Neural cell (in vitro differentiated cells): Measurements from ENCODE around the gene KRT83. TPM values are rescaled to one million over a fixed set of nuclear protein-coding genes. Genes with fewer than 3 reads are reported as not detected.

Experiments used
- H2AFZ ChIP-seq: fragments of 200-600, 300-800 bp; sonication (generic), shearing (Covaris generic); 2 replicates; pipeline ENCODE4 v1.6.0; 2014; ENCODE audit warnings: low read depth, mild to moderate bottlenecking, antibody characterized with exemption, low read length, moderate library complexity
- H3F3A ChIP-seq: fragments of 200-600 bp; shearing (Covaris generic); 2 replicates; pipeline ENCODE4 v1.6.1; 2016; ENCODE audit warnings: mild to moderate bottlenecking, moderate library complexity, mixed read lengths, antibody characterized with exemption, low read length; ENCODE audit not compliant: insufficient read depth, poor library complexity, severe bottlenecking
- H3K27ac ChIP-seq: fragments of 200-600, 300-800 bp; sonication (generic), shearing (Covaris generic); 2 replicates; pipeline ENCODE4 v1.5.1; 2014; ENCODE audit warnings: mild to moderate bottlenecking, low read length, moderate library complexity
- H3K27me3 ChIP-seq: fragments of 300-800, 200-600 bp; sonication (generic), shearing (Covaris generic); 2 replicates; pipeline ENCODE4 v1.6.0; 2014; ENCODE audit warnings: mild to moderate bottlenecking, low read depth, low read length, moderate library complexity; ENCODE audit not compliant: insufficient read depth
- H3K36me3 ChIP-seq: fragments of 300-800, 200-600 bp; sonication (generic), shearing (Covaris generic); 2 replicates; pipeline ENCODE4 v1.5.1; 2014; ENCODE audit warnings: mild to moderate bottlenecking, antibody characterized with exemption, low read length, moderate library complexity; ENCODE audit not compliant: insufficient read depth
- H3K4me2 ChIP-seq: fragments of 300-800, 200-600 bp; sonication (generic), shearing (Covaris generic); 2 replicates; pipeline ENCODE4 v1.6.0; 2014; ENCODE audit warnings: mild to moderate bottlenecking, low read length
- H3K4me3 ChIP-seq: fragments of 300-800, 200-600 bp; sonication (generic), shearing (Covaris generic); 2 replicates; pipeline ENCODE4 v1.5.1; 2014; ENCODE audit warnings: mild to moderate bottlenecking, low read length, moderate library complexity
- H3K79me2 ChIP-seq: fragments of 200-600 bp; shearing (Covaris generic); replicated peaks from 2 replicates; pipeline ENCODE4 v1.6.0; 2014; ENCODE audit warnings: mild to moderate bottlenecking, low read length, moderate library complexity; ENCODE audit not compliant: insufficient read depth
- H3K9ac ChIP-seq: fragments of 300-800, 200-600 bp; sonication (generic), shearing (Covaris generic); 2 replicates; pipeline ENCODE4 v1.6.1; 2016; ENCODE audit warnings: mild to moderate bottlenecking, low read length, mixed read lengths
- H3K9me2 ChIP-seq: fragments of 200-600 bp; shearing (Covaris generic); 2 replicates; pipeline ENCODE4 v1.6.1; 2016; ENCODE audit warnings: mild to moderate bottlenecking, low read length, mixed read lengths; ENCODE audit not compliant: insufficient read depth
- H3K9me3 ChIP-seq: fragments of 200-600, 300-800 bp; sonication (generic), shearing (Covaris generic); 2 replicates; pipeline ENCODE4 v1.6.1; 2016; ENCODE audit warnings: mild to moderate bottlenecking, mixed run types, low read length, moderate library complexity, mixed read lengths
- H4K20me1 ChIP-seq: fragments of 200-600 bp; shearing (Covaris generic); 2 replicates; pipeline ENCODE4 v1.6.1; 2016; ENCODE audit warnings: mild to moderate bottlenecking, mixed run types; ENCODE audit not compliant: insufficient read depth
- EP300 ChIP-seq: fragments of 450-650 bp; conservative IDR thresholded peaks from 2 replicates; pipeline ENCODE4 v1.6.1; 2014; ENCODE audit warnings: antibody characterized with exemption, mild to moderate bottlenecking, moderate library complexity; ENCODE audit not compliant: poor library complexity, severe bottlenecking
- EZH2 ChIP-seq: fragments of 200-600, 300-800 bp; shearing (Covaris generic), sonication (generic); IDR thresholded peaks from 2 replicates; pipeline ENCODE4 v1.6.1; 2014; ENCODE audit warnings: antibody characterized with exemption, low read length, borderline replicate concordance, mild to moderate bottlenecking; ENCODE audit not compliant: insufficient read depth, poor library complexity, severe bottlenecking
- MXI1 ChIP-seq: fragments of 450-650 bp; conservative IDR thresholded peaks from 2 replicates; pipeline ENCODE4 v1.6.1; 2014; ENCODE audit warnings: antibody characterized with exemption, mild to moderate bottlenecking; ENCODE audit not compliant: poor library complexity, severe bottlenecking
- POLR2AphosphoS5 ChIP-seq: IDR thresholded peaks from 2 replicates; pipeline ENCODE4 v1.6.1; 2012
- RAD21 ChIP-seq: fragments of 450-650 bp; conservative IDR thresholded peaks from 2 replicates; pipeline ENCODE4 v1.6.1; 2014; ENCODE audit warnings: antibody characterized with exemption, mild to moderate bottlenecking, moderate library complexity
- SMC3 ChIP-seq: fragments of 450-650 bp; conservative IDR thresholded peaks from 2 replicates; pipeline ENCODE4 v1.6.1; 2014; ENCODE audit warnings: antibody characterized with exemption, mild to moderate bottlenecking, moderate library complexity; ENCODE audit not compliant: poor library complexity
- TAF1 ChIP-seq: IDR thresholded peaks from 2 replicates; pipeline ENCODE4 v1.6.1; 2012; ENCODE audit warnings: low read depth
- polyA plus RNA-seq: library from polyadenylated mRNA; depleted of rRNA; stranded (reverse); fragments of >200 nt; gene quantifications from 2 replicates; pipeline ENCODE4 v1.2.3, GENCODE V29; 2014
- TF ChIP-seq, protein P1 (sequence below): IDR thresholded peaks from 2 replicates; pipeline ENCODE4 v1.6.1; 2012; ENCODE audit warnings: borderline replicate concordance
- TF ChIP-seq, protein P2 (sequence below): fragments of 450-650 bp; IDR thresholded peaks from 2 replicates; pipeline ENCODE4 v1.5.1; 2014; ENCODE audit warnings: antibody characterized with exemption, mild to moderate bottlenecking, moderate library complexity; ENCODE audit not compliant: poor library complexity, severe bottlenecking

KRT83 gene
- polyA plus RNA-seq, 1 donor from 2014 or later = not detected

DNA sequence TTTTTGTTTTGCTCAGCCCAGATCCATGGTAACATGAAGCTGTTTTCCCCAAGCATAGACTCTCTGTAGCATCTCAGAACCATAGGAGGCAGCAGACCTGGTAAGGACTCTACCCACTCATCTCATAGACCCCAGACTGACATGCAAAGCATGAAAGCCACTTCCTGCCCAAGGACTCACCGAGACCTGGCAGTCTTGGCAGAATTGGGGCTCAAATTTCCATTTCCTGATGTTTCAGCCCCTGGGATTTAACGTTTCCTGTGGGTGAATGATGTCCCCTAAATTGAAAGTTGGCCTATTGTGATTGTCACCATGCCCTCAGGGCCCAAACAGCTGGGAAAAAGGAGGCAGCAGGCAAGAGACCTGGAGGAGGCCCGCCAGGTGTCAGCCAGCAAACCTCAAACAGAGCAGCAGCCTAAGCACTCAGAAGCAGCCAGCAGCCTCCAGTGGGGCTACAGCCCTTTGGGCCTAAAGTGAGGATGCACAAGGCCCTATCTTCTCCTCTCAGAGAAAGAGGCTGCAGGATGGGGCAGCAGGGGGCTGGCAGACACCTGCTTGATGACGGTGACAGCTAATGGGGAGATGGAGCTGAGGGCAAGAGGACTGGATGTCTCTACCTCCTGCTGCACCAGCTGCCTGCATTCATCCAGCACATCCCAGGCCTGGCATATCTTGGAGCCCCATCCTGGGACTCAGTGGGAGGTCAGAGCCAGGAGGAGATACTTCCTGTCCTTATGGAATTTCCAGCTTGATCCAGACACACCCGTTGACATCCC is 37.6 kb upstream of the KRT83 start:
- no peak for TF ChIP-seq TAF1
- no peak for TF ChIP-seq MXI1
- no peak for TF ChIP-seq EP300
- TF ChIP-seq, protein P1, sequence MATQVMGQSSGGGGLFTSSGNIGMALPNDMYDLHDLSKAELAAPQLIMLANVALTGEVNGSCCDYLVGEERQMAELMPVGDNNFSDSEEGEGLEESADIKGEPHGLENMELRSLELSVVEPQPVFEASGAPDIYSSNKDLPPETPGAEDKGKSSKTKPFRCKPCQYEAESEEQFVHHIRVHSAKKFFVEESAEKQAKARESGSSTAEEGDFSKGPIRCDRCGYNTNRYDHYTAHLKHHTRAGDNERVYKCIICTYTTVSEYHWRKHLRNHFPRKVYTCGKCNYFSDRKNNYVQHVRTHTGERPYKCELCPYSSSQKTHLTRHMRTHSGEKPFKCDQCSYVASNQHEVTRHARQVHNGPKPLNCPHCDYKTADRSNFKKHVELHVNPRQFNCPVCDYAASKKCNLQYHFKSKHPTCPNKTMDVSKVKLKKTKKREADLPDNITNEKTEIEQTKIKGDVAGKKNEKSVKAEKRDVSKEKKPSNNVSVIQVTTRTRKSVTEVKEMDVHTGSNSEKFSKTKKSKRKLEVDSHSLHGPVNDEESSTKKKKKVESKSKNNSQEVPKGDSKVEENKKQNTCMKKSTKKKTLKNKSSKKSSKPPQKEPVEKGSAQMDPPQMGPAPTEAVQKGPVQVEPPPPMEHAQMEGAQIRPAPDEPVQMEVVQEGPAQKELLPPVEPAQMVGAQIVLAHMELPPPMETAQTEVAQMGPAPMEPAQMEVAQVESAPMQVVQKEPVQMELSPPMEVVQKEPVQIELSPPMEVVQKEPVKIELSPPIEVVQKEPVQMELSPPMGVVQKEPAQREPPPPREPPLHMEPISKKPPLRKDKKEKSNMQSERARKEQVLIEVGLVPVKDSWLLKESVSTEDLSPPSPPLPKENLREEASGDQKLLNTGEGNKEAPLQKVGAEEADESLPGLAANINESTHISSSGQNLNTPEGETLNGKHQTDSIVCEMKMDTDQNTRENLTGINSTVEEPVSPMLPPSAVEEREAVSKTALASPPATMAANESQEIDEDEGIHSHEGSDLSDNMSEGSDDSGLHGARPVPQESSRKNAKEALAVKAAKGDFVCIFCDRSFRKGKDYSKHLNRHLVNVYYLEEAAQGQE = no peak
- no peak for TF ChIP-seq SMC3
- TF ChIP-seq POLR2AphosphoS5 = no peak
- TF ChIP-seq EZH2 = no peak
- TF ChIP-seq, protein P2, sequence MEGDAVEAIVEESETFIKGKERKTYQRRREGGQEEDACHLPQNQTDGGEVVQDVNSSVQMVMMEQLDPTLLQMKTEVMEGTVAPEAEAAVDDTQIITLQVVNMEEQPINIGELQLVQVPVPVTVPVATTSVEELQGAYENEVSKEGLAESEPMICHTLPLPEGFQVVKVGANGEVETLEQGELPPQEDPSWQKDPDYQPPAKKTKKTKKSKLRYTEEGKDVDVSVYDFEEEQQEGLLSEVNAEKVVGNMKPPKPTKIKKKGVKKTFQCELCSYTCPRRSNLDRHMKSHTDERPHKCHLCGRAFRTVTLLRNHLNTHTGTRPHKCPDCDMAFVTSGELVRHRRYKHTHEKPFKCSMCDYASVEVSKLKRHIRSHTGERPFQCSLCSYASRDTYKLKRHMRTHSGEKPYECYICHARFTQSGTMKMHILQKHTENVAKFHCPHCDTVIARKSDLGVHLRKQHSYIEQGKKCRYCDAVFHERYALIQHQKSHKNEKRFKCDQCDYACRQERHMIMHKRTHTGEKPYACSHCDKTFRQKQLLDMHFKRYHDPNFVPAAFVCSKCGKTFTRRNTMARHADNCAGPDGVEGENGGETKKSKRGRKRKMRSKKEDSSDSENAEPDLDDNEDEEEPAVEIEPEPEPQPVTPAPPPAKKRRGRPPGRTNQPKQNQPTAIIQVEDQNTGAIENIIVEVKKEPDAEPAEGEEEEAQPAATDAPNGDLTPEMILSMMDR = no peak
- no peak for TF ChIP-seq RAD21
- H3K79me2 ChIP-seq = no peaks in the 10 kb centered on the region
- no peaks in the 10 kb centered on the region for H3K27me3 ChIP-seq
- no peaks in the 10 kb centered on the region for H3K9me3 ChIP-seq
- no peaks in the 10 kb centered on the region for H3F3A ChIP-seq
- no peak overlapping the region for H3K4me2 ChIP-seq
- H3K9ac ChIP-seq = no peak overlapping the region
- no peaks in the 10 kb centered on the region for H4K20me1 ChIP-seq
- H3K27ac ChIP-seq = no peak overlapping the region
- no peak overlapping the region for H2AFZ ChIP-seq
- no peaks in the 10 kb centered on the region for H3K36me3 ChIP-seq
- H3K4me3 ChIP-seq = no peak overlapping the region
- H3K9me2 ChIP-seq = no peaks in the 10 kb centered on the region

DNA sequence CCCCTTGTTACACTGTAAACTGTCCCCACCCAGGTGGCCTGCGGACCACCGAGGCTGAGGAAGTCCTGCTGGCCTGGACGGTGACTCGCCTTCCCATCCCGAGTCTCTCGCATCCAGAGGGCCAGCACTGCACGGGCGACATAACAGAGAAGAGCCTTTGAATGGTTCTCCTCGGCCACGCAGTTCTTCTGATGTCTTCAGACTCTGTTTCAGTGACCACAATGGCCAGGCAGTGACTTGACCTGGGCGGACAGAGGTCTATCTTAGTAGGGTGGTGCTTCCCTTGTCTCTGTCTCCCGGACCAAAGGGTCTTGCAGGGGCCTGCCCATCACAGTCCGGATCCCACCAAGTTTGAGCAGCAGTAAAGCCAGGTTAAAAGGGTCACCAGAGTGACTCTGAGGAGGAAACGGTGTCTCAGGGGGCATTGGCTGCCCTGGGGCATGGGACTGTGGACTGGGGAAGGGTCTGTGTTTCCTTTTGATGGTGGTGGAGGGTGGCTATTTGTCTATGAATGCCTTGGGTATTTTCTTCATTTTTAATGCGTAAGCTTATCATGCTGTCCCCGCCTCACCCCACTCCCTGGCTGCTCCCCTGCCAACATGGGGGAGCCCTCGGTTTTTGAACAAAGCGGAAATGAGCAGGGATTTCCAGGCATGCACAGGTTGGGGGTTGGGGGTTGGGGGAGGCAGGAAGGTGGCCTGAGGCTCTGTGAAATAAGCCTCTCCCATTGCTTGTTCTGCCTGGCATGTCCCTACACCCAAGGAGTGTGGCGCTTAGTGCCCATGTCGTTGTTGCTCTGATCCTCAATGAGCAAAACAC is 35.8 kb upstream of the KRT83 start:
- H3K79me2 ChIP-seq = no peaks in the 10 kb centered on the region
- no peaks in the 10 kb centered on the region for H3K27me3 ChIP-seq
- H2AFZ ChIP-seq = no peak overlapping the region
- no peak overlapping the region for H3K9ac ChIP-seq
- H3K27ac ChIP-seq = no peak overlapping the region
- H3F3A ChIP-seq = no peaks in the 10 kb centered on the region
- no peak for TF ChIP-seq TAF1
- no peak for TF ChIP-seq EZH2
- no peak for TF ChIP-seq EP300
- TF ChIP-seq MXI1 = no peak
- TF ChIP-seq, protein P2 = no peak
- TF ChIP-seq POLR2AphosphoS5 = no peak
- TF ChIP-seq, protein P1 = no peak
- TF ChIP-seq SMC3 = no peak
- no peak for TF ChIP-seq RAD21
- no peak overlapping the region for H3K4me2 ChIP-seq
- H3K36me3 ChIP-seq = no peaks in the 10 kb centered on the region
- H4K20me1 ChIP-seq = no peaks in the 10 kb centered on the region
- H3K9me2 ChIP-seq = no peaks in the 10 kb centered on the region
- H3K9me3 ChIP-seq = no peaks in the 10 kb centered on the region
- no peak overlapping the region for H3K4me3 ChIP-seq
